GM21447 (cell line): Measurements from ENCODE around the gene SLAMF8.

ENCODE experiments used
- ATAC-seq: cut with Tn5 transposase; IDR thresholded peaks from one replicate; pipeline ENCODE4 v1.9.1; 2021; ENCODE audit not compliant: unreplicated experiment

SLAMF8 gene

DNA sequence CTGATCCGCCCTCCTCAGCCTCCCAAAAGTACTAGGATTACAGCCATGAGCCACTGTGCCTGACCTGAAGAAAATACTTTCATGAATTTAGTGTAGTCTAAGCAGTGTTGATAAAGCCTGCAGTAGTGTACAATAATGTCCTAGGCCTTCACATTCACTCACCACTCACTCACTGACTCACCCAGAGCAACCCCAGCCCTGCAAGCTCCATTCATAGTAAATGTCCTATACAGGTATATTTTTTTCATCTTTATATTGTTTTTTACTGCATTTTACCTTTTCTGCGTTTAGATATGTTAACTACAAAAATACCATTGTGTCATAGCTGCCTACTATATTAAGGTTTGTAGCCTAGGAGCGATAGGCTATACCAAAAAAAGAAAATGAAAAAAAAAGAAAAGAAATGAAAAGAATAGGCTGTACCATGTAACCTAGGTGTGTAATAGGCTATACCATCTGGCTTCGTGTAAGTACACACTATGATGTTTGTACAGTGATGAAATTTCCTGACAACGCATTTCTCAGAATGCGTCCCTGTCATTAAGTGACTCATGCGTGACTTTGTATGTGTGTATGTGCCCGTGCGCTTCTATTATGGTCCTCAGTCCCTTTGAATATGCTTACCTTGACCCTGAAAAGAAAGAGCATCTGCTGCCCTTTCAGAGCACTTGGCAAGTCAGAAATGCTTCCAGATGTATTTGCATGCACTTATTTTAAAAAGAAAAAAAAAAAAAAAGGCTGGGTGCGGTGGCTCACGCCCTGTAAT, 9.2 kb upstream of the SLAMF8 start:
- no peak for ATAC-seq

DNA sequence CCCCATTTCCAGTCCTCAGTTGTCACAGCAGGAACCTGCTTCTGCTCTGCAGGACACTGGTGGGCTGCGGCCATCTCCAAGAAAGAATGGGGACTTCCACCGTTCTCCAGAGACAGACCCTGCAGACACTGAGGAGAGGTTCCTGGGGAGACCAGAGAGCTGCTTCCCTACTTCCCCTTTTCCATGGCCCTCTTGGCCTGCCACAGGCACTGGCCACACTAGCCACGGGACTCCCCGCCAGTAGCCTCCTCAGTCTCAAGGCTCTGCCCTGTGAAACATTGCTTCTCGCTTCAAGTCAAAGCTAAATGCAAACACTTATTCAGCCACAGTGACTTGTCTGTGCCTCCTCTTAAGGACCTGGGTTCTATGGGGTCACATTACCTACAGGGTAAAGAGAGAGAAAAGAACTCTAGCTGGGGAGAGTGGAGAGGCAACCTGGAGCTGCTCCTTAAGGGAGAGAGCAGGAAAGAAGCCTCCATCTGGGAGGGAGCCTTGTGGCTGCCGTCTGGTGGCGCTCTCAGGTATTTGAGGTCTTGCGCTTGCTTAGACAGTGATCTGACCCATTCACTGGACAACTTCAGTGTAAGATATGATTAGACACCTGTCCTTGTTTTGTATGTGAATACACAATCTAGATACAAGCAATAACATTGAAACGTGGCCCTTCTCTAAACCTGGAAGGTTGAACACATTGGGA, 5.4 kb upstream of the SLAMF8 start:
- ATAC-seq, result no peak

DNA sequence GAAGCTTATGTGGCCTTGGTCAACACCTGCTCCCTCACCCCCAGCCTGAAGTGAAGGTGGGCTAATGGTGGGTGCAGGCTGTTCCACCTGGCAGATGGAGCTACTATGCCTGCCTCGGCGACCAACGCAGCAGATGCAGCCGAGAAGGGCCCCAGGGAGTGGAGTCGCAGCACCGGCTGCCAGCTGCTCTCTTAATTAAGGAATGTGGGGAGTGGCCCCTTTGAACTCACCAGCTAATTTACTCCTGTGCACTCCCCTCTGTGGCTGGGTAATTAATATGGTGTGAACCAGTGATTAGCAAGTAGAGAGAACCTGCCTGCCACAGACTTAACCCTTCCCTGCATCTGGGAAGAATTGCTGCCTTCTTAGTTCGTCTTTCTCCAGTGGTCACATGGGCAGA, 3.3 kb upstream of the SLAMF8 start:
- no peak for ATAC-seq

DNA sequence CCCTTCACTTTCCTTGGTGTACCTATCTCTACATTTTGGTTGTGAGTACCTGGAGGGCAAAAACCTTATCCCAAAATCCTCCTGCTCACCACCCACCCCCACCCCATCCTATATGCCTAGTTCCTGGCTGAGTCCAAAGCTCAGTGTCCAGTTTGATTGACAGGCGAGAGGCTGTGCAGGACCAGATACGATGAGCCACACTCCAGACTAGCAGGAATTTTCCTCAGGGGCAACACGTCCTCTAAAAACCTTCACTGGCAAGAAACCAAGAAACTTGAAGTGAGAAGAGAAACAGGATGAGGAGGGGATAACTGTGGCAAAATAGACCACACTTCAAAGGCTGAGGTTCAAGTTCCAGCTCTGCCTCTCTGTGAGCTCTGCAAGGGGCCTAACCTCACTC, 1.1 kb upstream of the SLAMF8 start:
- ATAC-seq, result no peak

DNA sequence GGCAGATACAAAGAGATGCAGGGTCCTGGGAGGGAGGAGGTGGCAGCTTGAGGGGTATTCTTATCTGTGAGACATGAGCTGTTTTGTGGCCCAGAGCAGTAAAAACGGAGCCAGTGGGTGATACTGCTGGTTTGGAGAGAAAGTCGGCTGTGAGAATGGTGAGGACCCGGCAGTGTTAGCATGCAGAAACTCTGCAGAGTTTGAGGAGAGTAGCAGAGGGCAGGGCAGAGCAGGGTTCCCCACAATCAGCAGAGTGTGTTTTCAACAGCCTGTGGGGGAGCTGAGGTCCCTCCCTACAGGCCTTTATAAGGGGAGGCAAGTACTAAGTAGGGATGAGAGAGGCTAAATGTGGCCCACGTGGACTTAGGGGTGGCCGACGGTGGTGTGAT, 423 bp downstream of the SLAMF8 start:
- no peak for ATAC-seq

DNA sequence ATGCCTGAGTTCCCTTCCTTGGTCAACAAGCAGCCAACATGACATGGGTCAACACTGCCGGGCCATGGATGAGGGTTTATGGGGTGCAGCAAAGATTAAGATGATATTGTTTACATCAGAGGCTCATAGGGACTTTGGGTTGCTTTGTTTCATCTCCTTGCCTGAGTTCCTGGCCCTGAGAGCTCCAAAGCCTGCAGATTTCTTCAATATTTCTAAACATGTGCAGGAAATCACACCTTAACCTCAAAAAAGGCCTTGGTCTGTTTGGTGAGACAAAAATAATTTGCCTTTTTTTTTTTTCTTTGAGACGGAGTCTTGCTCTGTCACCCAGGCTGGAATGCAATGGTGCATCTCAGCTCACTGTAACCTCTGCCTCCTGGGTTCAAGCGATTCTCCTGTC, 876 bp downstream of the SLAMF8 start:
- no peak for ATAC-seq

DNA sequence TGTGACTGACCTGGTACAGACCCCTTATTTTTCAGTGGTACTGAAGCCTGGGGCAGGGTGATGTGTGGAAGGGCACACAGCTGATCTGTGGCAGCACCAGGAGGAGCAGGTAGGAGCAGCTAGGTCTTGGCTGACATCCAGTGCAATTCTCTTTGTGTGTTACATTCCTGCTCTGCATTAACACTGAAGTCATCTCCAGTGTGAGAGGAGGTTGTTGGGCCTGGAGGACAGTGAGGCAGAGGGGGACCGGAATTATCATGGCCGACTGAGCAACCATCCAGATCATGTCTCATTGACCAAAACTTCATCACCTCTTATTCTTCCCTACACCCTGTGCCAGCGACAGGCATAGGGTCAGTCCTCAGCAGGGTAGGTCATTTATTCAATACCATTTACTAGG, 1.5 kb downstream of the SLAMF8 start:
- ATAC-seq, result no peak

DNA sequence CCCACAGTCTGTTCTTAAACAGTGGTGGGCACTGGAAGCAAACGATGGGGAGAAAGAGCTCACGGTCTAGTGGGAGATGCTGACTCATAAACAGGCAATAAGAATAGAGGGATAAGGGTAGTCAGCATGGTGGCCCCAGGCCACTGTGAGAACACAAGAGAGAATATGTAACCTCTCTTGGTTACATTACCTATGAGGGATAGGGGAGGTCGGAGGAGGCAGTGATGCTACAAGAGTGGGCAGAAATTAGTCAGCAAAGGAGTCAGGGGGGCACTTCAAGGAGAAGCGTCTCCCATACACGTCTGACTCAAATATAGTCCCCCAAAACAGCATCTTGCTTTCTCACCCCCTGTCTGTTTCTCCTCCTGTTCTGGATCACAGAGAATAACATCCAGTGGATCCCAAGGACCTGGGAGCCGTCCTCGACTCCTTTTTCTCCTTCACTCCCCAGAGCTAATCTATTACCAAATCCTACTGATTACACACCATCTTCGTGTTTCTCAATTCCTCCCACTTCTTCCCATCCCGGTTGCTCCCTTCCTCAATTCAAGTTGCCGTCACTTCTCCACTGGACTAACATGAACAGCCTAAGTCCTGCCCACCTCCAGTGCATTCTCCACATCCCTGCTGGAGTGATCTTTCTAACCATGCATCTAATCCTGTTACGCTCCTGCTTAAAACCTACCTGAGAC, 2.1 kb downstream of the SLAMF8 start:
- ATAC-seq, result no peak

DNA sequence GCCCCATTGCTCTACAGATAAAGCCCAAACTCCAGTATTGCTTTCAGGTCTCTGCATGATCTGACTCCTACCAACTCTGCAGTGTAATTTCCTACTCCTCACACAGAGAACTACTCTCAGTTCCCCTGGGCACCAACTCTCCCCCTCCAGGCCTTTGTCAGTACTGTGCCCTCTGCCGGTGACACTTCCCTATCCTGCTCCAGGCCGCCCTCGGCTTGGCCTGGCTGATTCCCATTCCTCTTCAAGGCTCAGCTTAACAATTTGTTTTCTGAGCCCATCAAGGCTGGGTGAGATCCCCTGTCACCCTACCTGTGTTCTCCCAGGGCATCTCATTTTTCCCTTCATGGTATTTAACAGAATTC, 2.6 kb downstream of the SLAMF8 start:
- ATAC-seq, result peak; percentile 68

DNA sequence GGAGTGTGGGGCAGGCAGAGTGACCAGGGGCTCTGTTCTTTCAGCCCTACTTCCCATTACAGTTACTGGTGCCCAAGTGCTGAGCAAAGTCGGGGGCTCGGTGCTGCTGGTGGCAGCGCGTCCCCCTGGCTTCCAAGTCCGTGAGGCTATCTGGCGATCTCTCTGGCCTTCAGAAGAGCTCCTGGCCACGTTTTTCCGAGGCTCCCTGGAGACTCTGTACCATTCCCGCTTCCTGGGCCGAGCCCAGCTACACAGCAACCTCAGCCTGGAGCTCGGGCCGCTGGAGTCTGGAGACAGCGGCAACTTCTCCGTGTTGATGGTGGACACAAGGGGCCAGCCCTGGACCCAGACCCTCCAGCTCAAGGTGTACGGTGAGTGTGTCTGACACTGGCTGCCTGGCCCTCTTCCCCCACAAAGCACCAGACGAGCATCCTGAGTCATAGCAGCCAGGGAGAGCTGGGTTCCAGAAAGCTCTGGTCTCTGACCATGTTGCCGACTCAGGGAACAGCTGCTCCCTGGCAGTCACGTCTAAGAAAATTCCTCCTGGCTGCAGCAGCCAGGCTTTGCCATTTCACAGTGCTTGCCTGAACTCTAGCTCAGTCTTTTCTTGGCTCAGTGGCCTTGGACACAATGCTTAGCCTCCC, 3.3 kb downstream of the SLAMF8 start:
- ATAC-seq, result no peak

DNA sequence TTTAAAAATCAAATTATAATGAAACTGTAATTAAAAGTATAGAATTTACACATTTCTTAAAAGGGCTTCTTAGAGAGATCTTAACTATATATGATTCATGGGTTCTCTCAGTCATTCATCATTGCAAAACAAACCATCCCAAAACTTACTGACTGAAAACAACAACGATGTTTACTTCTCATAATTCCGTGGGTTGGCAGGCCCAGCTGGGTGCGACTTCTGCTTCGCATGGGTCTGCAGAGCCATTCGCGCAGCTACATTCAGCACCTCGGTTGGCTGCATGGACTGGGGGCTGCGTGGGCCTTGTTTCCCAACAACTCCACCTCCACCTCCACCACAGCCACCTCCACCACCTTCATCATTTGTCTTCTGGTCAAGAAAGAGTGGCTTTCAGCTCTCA, 4.0 kb downstream of the SLAMF8 start:
- no peak for ATAC-seq

DNA sequence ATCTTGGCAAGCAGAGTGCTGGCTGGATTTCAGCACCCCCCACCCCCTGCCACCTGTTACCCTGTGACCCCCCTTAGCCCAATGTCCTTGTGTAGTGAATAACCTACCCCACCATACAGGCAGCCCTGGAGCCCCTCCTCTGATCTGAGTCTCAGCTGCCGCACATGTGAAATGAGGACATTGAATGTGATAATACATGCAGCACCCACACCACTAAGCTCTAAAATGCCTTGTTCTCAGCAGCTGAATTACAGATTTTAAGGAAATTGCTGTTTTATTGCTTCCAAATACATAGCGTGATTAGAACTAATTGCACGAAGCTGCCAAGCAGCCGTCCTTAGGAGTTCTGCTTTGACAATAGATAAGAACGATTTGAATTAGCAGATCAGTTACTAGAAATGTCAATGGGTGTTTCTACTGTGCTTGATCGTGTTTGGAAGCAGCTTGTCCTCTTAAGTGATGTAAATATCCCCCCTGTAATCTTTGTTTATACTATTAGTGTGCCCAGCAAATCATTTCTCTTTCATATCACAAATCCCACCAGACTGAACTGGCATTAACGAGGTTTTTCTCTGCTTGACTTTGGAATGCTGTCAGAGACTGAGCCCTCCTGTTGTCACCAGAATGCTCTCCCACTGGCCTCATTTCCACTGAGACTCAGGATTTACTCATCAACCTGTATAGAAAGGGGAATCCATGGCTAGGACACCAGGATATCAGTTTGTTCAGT, 4.9 kb downstream of the SLAMF8 start:
- ATAC-seq, result no peak

DNA sequence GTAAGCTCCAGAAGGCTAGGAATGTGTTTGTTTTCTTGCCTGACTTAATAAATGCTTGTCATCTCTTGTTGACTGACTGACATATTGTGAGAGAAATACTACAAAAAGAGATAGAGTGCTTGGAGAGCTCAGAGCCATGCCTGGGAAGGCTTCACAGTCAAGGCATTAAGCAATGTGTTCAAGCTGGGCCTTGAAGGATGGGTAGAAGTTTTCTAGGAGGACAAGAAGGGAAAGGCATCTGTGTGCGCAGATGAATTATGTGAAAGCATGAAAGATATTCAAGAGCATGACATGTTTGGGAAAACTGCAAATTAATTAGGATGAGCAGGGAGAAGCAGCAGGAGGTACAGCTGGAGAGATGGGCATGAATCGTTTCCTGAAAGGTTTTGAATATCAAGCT, 5.6 kb downstream of the SLAMF8 start:
- no peak for ATAC-seq

DNA sequence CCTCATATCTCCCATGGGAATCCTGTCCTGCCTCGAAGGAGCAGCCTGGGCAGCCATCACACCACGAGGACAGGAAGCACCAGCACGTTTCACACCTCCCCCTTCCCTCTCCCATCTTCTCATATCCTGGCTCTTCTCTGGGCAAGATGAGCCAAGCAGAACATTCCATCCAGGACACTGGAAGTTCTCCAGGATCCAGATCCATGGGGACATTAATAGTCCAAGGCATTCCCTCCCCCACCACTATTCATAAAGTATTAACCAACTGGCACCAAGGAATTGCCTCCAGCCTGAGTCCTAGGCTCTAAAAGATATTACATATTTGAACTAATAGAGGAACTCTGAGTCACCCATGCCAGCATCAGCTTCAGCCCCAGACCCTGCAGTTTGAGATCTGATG, 8.7 kb downstream of the SLAMF8 start:
- no peak for ATAC-seq

DNA sequence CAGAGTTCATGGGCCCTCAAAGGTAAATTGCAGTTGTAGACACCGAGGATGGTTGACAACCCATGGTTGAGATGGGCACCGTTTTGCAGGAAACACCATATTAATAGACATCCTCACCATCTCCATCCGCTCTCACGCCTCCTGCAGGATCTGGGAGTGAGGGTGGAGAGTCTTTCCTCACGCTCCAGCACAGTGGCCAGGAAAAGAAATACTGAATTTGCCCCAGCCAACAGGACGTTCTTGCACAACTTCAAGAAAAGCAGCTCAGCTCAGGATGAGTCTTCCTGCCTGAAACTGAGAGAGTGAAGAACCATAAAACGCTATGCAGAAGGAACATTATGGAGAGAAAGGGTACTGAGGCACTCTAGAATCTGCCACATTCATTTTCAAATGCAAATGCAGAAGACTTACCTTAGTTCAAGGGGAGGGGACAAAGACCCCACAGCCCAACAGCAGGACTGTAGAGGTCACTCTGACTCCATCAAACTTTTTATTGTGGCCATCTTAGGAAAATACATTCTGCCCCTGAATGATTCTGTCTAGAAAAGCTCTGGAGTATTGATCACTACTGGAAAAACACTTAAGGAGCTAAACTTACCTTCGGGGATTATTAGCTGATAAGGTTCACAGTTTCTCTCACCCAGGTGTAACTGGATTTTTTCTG, 9.3 kb downstream of the SLAMF8 start:
- no peak for ATAC-seq

DNA sequence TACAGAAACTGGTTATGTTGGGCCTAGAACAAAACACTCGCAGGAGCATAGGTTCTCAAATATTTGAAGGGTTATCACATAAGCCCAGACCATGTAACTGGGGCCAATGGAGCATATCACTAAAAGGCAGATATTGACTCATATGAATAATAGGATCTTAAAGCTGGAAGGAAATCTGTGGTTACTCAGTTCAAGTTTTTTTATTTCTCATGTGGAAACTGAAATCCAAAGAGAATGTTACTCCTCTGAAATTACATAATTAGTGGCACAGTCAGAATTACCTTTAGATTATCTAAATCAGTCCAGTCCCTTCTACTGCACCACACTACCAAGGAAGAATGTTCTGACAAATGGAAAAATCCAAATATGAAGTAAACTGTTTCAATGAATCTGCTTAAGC, 12.0 kb downstream of the SLAMF8 start:
- peak; percentile 51 for ATAC-seq

DNA sequence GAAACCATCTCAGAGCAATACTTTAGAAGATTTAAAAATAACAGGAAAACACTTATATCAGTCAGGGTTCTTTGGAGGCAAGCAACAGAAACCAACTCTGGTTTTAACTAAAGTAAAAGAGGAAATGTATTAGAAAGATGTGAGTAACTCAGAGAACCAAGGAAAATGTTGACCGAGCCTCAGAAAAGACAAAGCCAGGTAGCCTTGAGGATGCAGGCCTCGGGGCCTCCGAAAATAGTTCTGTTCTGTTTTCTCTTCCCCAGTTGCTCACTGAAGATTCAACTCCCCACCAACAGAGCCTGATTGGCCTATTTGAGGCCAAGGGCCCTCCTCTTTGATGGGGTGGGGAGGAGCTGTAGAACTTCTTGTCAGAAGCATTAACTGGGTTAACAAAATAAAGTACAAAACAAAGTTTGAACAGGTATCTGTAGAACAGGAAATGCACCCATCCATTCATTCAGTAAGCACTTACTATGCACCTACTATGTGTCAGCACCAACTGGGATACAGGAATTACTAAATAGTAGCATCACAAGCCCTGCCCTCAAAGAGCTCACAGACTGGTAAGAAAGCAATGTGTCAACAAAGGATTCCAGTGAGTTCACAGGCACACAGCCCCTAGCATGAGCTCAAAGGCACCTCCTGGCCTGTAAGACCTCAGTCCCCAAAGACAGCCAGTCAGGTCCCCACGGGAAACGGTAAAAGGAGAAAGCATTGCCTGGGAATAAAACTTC, 12.6 kb downstream of the SLAMF8 start:
- ATAC-seq, result peak; percentile 62

DNA sequence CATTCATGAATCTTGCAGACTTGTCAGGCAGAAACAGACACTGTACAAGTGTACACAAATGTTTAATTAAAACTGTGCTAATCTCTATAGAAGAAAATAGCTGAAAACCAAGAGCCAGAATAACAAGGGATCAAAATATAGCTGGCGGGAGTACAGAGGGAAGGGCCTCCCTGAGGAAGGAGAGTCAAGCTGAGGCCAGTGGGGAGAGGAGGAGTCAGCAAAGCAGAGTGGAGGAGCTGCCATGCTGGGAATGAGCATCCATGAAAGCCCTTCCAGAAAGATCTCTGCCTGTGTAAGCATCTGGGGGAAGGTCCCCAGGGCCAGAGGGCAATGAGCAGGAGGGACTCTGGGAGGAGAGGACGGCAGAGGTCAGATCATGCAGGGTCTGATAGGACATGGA, 15.1 kb downstream of the SLAMF8 start:
- ATAC-seq, result no peak

DNA sequence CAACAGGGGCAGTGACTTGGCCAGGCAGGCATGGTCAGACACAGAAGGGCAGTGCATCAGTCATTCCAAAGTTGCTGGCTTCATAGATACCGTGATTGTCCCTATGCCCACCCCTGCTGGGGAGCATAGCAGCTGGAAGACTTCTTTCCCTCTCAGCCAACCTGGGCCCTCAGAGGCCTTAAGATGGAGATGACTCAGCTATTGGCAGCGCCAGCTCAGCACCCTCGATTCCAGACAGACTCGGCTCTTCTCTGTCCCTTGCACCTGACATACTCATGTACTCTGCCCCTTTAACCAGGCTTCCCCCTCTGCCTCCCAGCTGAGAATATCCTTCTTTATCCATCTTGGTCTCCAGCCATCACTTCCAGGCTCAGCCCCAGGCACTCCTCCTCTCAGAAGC, 16.8 kb downstream of the SLAMF8 start:
- no peak for ATAC-seq
